Loucy (cell line): Measurements from ENCODE around the gene MRPS9.

Experiments
- EZH2phosphoT487 ChIP-seq: fragments of 200-600 bp; IDR thresholded peaks from 2 replicates; pipeline ENCODE4 v1.6.1; 2018; ENCODE audit warnings: antibody characterized with exemption, mild to moderate bottlenecking, moderate library complexity, borderline replicate concordance
- TF ChIP-seq, protein P1 (sequence below): fragments of 200-600 bp; sonication (generic); conservative IDR thresholded peaks from 2 replicates; pipeline ENCODE4 v1.5.1; 2014; ENCODE audit warnings: mild to moderate bottlenecking, antibody characterized with exemption, low read length

- TF ChIP-seq, protein P1, sequence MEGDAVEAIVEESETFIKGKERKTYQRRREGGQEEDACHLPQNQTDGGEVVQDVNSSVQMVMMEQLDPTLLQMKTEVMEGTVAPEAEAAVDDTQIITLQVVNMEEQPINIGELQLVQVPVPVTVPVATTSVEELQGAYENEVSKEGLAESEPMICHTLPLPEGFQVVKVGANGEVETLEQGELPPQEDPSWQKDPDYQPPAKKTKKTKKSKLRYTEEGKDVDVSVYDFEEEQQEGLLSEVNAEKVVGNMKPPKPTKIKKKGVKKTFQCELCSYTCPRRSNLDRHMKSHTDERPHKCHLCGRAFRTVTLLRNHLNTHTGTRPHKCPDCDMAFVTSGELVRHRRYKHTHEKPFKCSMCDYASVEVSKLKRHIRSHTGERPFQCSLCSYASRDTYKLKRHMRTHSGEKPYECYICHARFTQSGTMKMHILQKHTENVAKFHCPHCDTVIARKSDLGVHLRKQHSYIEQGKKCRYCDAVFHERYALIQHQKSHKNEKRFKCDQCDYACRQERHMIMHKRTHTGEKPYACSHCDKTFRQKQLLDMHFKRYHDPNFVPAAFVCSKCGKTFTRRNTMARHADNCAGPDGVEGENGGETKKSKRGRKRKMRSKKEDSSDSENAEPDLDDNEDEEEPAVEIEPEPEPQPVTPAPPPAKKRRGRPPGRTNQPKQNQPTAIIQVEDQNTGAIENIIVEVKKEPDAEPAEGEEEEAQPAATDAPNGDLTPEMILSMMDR, result no peak
- TF ChIP-seq EZH2phosphoT487, result no peak
Measured at GRCh38 chr2:105071379-105071778, 33.5 kb downstream of the MRPS9 start.
